DOHH2 (cell line): ENCODE data around the gene LRRC8D.

ENCODE experiments used
- CTCF ChIP-seq: fragments of 200-600 bp; sonication (generic); IDR thresholded peaks from one replicate; pipeline ENCODE4 v1.5.1; 2014; ENCODE audit warnings: antibody characterized with exemption, mild to moderate bottlenecking, low read depth, low read length; ENCODE audit not compliant: poor library complexity, severe bottlenecking
- EZH2phosphoT487 ChIP-seq: fragments of 200-600 bp; sonication (generic); IDR thresholded peaks from 2 replicates; pipeline ENCODE4 v1.6.1; 2017; ENCODE audit warnings: borderline replicate concordance, mild to moderate bottlenecking, antibody characterized with exemption, low read length, moderate library complexity, mixed read lengths

GRCh38 chr1:89910268-89910667, 89.4 kb downstream of the LRRC8D start:
- TF ChIP-seq CTCF (no peak), EZH2phosphoT487 (no peak)
